Head of caudate nucleus (tissue), 42 donors: Measurements from ENCODE around the gene IRF5.
"Not testable (repeated sequence)": the region's sequence is repeated elsewhere in the genome, so short reads cannot be mapped to it uniquely, and the experiment has no call there.

Experiments used
- DNase-seq, 42 donors: peaks; one replicate each; pipeline versions ENCODE4 v3.0.0 to v3.0.0-alpha.2; 2020 to 2021; ENCODE audit warnings: mixed read lengths in 7 of 42
- intact Hi-C: fragments of 100-400 bp; cut with DNase I; formaldehyde crosslinking; loops from one replicate; pipeline ENCODE4 v1.15.0; 2022

The IRF5 gene

GRCh38 chr7:128993419-128993818 lies 55.7 kb downstream of the IRF5 start:
- intact Hi-C loops = no loop called here
- DNase-seq = no peak

DNA sequence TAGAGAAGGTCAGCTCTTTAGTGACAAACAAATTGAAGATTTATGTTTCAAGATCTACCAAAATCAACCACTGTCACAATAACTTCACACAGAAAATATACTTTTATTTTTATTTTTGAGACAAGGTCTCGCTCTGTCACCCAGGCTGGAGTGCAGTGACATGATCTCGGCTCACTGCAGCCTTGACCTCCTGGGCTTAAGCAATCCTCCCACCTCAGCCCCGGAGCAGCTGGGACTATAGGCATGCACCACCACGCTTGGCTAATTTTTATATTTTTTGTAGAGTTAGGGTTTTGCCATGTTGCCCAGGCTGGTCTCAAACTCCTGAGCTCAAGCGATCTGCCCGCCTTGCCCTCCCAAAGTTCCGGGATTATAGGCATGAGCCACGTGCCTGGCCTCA lies 56.8 kb downstream of the IRF5 start:
- intact Hi-C loops, DNase-seq: not testable (repeated sequence)

- intact Hi-C loops = no loop called here
- DNase-seq = no peak
These were observed 59.5 kb downstream of the IRF5 start for GRCh38 chr7:128997181-128997580.
